Trophoblast cell (in vitro differentiated cells and primary cell): ENCODE results near the gene TMEM179.

Experiments
- DNase-seq, 2 donors: peaks; one replicate each; pipeline ENCODE4 v3.0.0-alpha.2; 2016
- H2AFZ ChIP-seq: 2 replicates; pipeline ENCODE4 v1.6.1; 2013; ENCODE audit warnings: low read length, moderate library complexity, mild to moderate bottlenecking; ENCODE audit not compliant: insufficient read depth, poor library complexity
- H2AK5ac ChIP-seq: 2 replicates; pipeline ENCODE4 v1.6.1; 2013; ENCODE audit warnings: mild to moderate bottlenecking, low read length
- H2BK120ac ChIP-seq: 2 replicates; pipeline ENCODE4 v1.6.1; 2013; ENCODE audit warnings: low read length, mild to moderate bottlenecking, moderate library complexity; ENCODE audit not compliant: insufficient read depth, poor library complexity
- H2BK12ac ChIP-seq: 2 replicates; pipeline ENCODE4 v1.6.1; 2013; ENCODE audit warnings: mild to moderate bottlenecking, low read length, moderate library complexity
- H2BK5ac ChIP-seq: 2 replicates; pipeline ENCODE4 v1.6.1; 2013; ENCODE audit warnings: low read length, low read depth, moderate library complexity, mild to moderate bottlenecking; ENCODE audit not compliant: poor library complexity
- H3K14ac ChIP-seq: 2 replicates; pipeline ENCODE4 v1.6.1; 2013; ENCODE audit warnings: mild to moderate bottlenecking, low read length
- H3K18ac ChIP-seq: 2 replicates; pipeline ENCODE4 v1.6.1; 2013; ENCODE audit warnings: mild to moderate bottlenecking, low read length
- H3K23ac ChIP-seq: 2 replicates; pipeline ENCODE4 v1.6.1; 2013; ENCODE audit warnings: low read length
- H3K27ac ChIP-seq: 2 replicates; pipeline ENCODE4 v1.5.1; 2013; ENCODE audit warnings: low read depth, mild to moderate bottlenecking, inconsistent platforms, low read length, moderate library complexity
- H3K27me3 ChIP-seq: 2 replicates; pipeline ENCODE4 v1.6.1; 2013; ENCODE audit warnings: inconsistent platforms, mild to moderate bottlenecking, low read length, moderate library complexity; ENCODE audit not compliant: insufficient read depth
- H3K36me3 ChIP-seq, 2 experiments: 1 replicate in 1 of 2; 2 replicates in 1 of 2; pipeline ENCODE4 v1.6.1; 2013; ENCODE audit warnings: low read length in 2 of 2, mild to moderate bottlenecking in 2 of 2, moderate library complexity in 1 of 2; ENCODE audit not compliant: insufficient read depth in 2 of 2, control insufficient read depth in 1 of 2
- H3K4ac ChIP-seq: 2 replicates; pipeline ENCODE4 v1.6.1; 2013; ENCODE audit warnings: low read depth, mild to moderate bottlenecking, low read length, moderate library complexity
- H3K4me1 ChIP-seq, 2 experiments: 1 replicate in 1 of 2; 2 replicates in 1 of 2; pipeline ENCODE4 v1.6.1; 2013; ENCODE audit warnings: low read length in 2 of 2, mild to moderate bottlenecking in 2 of 2, moderate library complexity in 1 of 2; ENCODE audit not compliant: insufficient read depth in 2 of 2, control insufficient read depth in 1 of 2
- H3K4me2 ChIP-seq: 2 replicates; pipeline ENCODE4 v1.6.1; 2013; ENCODE audit warnings: inconsistent platforms, mild to moderate bottlenecking, low read length, moderate library complexity
- H3K4me3 ChIP-seq: 2 replicates; pipeline ENCODE4 v1.5.1; 2013; ENCODE audit warnings: mild to moderate bottlenecking, low read depth, low read length, inconsistent platforms
- H3K79me1 ChIP-seq: one replicate; pipeline ENCODE4 v1.6.1; 2013; ENCODE audit warnings: low read length
- H3K79me2 ChIP-seq: 2 replicates; pipeline ENCODE4 v1.6.1; 2013; ENCODE audit warnings: low read length, mild to moderate bottlenecking; ENCODE audit not compliant: control insufficient read depth, insufficient read depth, poor library complexity
- H3K9ac ChIP-seq: 2 replicates; pipeline ENCODE4 v1.6.1; 2013; ENCODE audit warnings: mild to moderate bottlenecking, low read length
- H3K9me3 ChIP-seq: 2 replicates; pipeline ENCODE4 v1.6.1; 2013; ENCODE audit warnings: low read depth, mild to moderate bottlenecking, control low read depth, inconsistent platforms, low read length; ENCODE audit not compliant: insufficient read depth
- H4K12ac ChIP-seq: 2 replicates; pipeline ENCODE4 v1.6.1; 2013; ENCODE audit warnings: low read depth, mild to moderate bottlenecking, low read length, moderate library complexity
- H4K8ac ChIP-seq: 2 replicates; pipeline ENCODE4 v1.6.1; 2013; ENCODE audit warnings: low read depth, mild to moderate bottlenecking, low read length, moderate library complexity
- H4K91ac ChIP-seq: one replicate; pipeline ENCODE4 v1.6.1; 2013; ENCODE audit warnings: low read depth, mild to moderate bottlenecking, low read length, moderate library complexity
- WGBS: extraction: QIAGEN DNeasy Blood & Tissue Kit; methylation state at CpG from one replicate; pipeline ENCODE4 v1.1.7; 2013; ENCODE audit warnings: missing lambda C conversion rate; ENCODE audit not compliant: insufficient read length, insufficient coverage; ENCODE audit errors: extremely low coverage; 5-methylcytosine and 5-hydroxymethylcytosine counted together

TMEM179 gene

GRCh38 chr14:104557086-104557485, 47.5 kb downstream of the TMEM179 start:
- no peak overlapping the region for H3K4me2 ChIP-seq
- no peak overlapping the region for H3K18ac ChIP-seq
- DNase-seq, result no peak
- no peak overlapping the region for H3K4ac ChIP-seq
- no peak overlapping the region for H3K27ac ChIP-seq
- H3K4me1 ChIP-seq, result no peaks in the 10 kb centered on the region
- no peak overlapping the region for H2BK120ac ChIP-seq
- no peak overlapping the region for H3K9ac ChIP-seq
- H3K23ac ChIP-seq, result no peak overlapping the region
- H2AK5ac ChIP-seq, result no peak overlapping the region
- no peak overlapping the region for H2BK5ac ChIP-seq
- no peak overlapping the region for H3K4me3 ChIP-seq
- H4K8ac ChIP-seq, result no peak overlapping the region
- H3K79me1 ChIP-seq, result no peaks in the 10 kb centered on the region
- no CpG with 5 or more reads among the region's 5 CpGs for WGBS
- H3K36me3 ChIP-seq, result no peaks in the 10 kb centered on the region
- no peak overlapping the region for H4K12ac ChIP-seq
- H3K9me3 ChIP-seq, result peaks cover 4% of the 10 kb centered on the region
- no peak overlapping the region for H2AFZ ChIP-seq
- H3K79me2 ChIP-seq, result no peaks in the 10 kb centered on the region
- H3K14ac ChIP-seq, result no peak overlapping the region
- H3K27me3 ChIP-seq, result no peaks in the 10 kb centered on the region
- no peak overlapping the region for H2BK12ac ChIP-seq
- no peak overlapping the region for H4K91ac ChIP-seq

GRCh38 chr14:104556256-104557021, 48.1 kb downstream of the TMEM179 start:
- H3K4ac ChIP-seq, result no peak overlapping the region
- H4K8ac ChIP-seq, result no peak overlapping the region
- H3K23ac ChIP-seq, result no peak overlapping the region
- no CpG with 5 or more reads among the region's 13 CpGs for WGBS
- H3K18ac ChIP-seq, result no peak overlapping the region
- no peaks in the 10 kb centered on the region for H3K4me1 ChIP-seq
- H3K79me2 ChIP-seq, result no peaks in the 10 kb centered on the region
- no peak overlapping the region for H3K9ac ChIP-seq
- no peak overlapping the region for H2BK120ac ChIP-seq
- H3K36me3 ChIP-seq, result no peaks in the 10 kb centered on the region
- H2AK5ac ChIP-seq, result no peak overlapping the region
- no peaks in the 10 kb centered on the region for H3K79me1 ChIP-seq
- no peak overlapping the region for H2BK12ac ChIP-seq
- no peak overlapping the region for H2AFZ ChIP-seq
- H3K27ac ChIP-seq, result no peak overlapping the region
- no peak overlapping the region for H3K14ac ChIP-seq
- no peak overlapping the region for H4K12ac ChIP-seq
- H3K4me2 ChIP-seq, result no peak overlapping the region
- no peak for DNase-seq
- peaks cover 4% of the 10 kb centered on the region for H3K9me3 ChIP-seq
- H4K91ac ChIP-seq, result no peak overlapping the region
- no peak overlapping the region for H2BK5ac ChIP-seq
- H3K4me3 ChIP-seq, result no peak overlapping the region
- no peaks in the 10 kb centered on the region for H3K27me3 ChIP-seq

GRCh38 chr14:104555430-104556255, 48.9 kb downstream of the TMEM179 start:
- no peaks in the 10 kb centered on the region for H3K79me1 ChIP-seq
- no peaks in the 10 kb centered on the region for H3K27me3 ChIP-seq
- no peak overlapping the region for H3K14ac ChIP-seq
- H4K12ac ChIP-seq, result no peak overlapping the region
- H3K18ac ChIP-seq, result no peak overlapping the region
- no peak overlapping the region for H2BK5ac ChIP-seq
- H3K36me3 ChIP-seq, result no peaks in the 10 kb centered on the region
- no CpG with 5 or more reads among the region's 11 CpGs for WGBS
- no peak overlapping the region for H3K9ac ChIP-seq
- no peak overlapping the region for H3K27ac ChIP-seq
- H4K91ac ChIP-seq, result no peak overlapping the region
- no peak overlapping the region for H3K23ac ChIP-seq
- H3K4me1 ChIP-seq, result no peaks in the 10 kb centered on the region
- peaks cover 6% of the 10 kb centered on the region for H3K9me3 ChIP-seq
- no peak overlapping the region for H3K4me2 ChIP-seq
- no peak overlapping the region for H3K4me3 ChIP-seq
- H2BK12ac ChIP-seq, result no peak overlapping the region
- no peak overlapping the region for H2AK5ac ChIP-seq
- no peak overlapping the region for H2BK120ac ChIP-seq
- H2AFZ ChIP-seq, result no peak overlapping the region
- H4K8ac ChIP-seq, result no peak overlapping the region
- H3K79me2 ChIP-seq, result no peaks in the 10 kb centered on the region
- no peak for DNase-seq
- H3K4ac ChIP-seq, result no peak overlapping the region

DNA sequence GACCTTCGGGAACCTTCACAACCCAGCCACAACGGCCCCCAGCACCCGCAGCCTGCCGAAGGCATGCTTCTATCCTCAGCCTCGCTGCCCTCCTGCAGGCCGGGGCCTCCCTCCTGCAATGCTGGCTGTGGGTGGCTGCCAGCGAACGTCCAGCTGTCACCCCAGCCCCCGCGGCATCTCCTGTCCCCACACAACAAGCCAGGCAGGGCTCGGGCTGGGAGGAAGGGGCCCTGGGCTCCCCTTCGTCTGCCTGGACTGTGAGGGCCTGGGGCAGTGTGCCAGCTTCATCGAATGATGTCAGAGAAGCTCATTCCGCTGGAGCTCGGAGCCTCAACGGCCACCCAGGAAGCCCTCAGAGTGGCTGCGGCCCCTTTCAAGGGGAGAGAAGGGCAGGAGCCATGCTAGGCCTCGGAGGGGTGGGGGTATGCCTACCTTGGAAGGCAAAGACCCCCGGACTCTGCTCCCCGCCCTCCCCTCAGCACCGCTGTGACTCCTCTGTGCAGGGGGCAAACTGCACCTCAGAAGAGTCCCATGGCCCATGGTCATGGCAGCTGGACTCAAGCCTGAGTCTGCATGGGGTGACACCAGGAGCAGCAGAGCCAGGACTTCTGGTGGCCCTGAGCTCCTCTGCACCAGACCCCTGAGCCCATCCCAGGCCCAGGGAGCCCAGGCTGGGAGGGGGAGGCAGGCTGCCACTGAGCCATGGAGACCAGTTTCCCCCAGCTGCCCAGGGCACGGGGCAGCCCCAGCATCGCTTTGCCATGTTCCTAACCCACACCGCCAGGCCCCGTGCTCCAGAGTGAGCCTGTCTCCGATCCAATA, 49.8 kb downstream of the TMEM179 start:
- Histone ChIP-seq H3K79me1 (no peaks in the 10 kb centered on the region), H3K4me3 (no peak overlapping the region), H4K91ac (no peak overlapping the region), H3K23ac (no peak overlapping the region), H2AK5ac (no peak overlapping the region), H3K9ac (no peak overlapping the region), H3K27me3 (no peaks in the 10 kb centered on the region), H2BK120ac (no peak overlapping the region), H3K27ac (no peak overlapping the region), H3K79me2 (no peaks in the 10 kb centered on the region), H4K12ac (no peak overlapping the region), H2BK5ac (no peak overlapping the region), H3K36me3 (no peaks in the 10 kb centered on the region), H3K18ac (no peak overlapping the region), H3K4me2 (no peak overlapping the region), H2AFZ (no peak overlapping the region), H3K14ac (no peak overlapping the region), H3K4me1 (no peaks in the 10 kb centered on the region), H3K9me3 (peaks cover 5% of the 10 kb centered on the region), H2BK12ac (no peak overlapping the region), H4K8ac (no peak overlapping the region), H3K4ac (no peak overlapping the region)
- no CpG with 5 or more reads among the region's 26 CpGs for WGBS
- DNase-seq, result peak in 1 of 2 donors; percentile 41
